ENCODE data around the gene TARP.

TARP gene

DNA sequence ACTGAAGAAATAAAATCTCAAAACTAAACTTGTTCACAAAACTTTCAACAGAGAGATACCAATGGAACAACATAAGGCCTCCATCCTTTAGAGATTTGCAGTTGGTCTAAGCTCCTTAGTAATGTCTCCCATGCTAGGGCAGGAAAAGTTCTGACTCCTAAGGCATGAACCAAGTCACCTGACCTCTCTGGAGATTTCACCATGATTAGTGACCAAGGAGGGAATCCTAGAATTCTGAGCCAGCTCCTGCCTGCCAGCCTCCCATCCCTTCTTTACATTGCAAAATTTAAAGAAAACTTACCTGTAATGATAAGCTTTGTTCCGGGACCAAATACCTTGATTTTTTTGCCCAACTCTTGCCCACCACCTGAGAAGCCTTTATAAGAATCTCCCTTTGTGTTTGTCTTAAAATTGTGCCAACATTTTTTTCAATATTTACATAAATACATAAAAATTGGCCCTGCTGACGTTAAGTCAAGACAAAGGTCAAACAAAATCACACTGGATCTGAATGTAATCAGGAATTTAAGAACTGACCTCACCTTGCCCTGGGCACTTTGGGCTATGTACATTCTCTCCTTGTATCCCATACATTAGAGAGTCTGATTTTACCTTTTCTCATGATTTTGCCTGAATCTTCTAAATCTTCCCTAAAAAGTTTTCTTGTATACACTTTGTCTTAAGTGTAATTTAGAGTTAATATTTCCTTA is at the start of gene TARP:
Gene TARP (minus strand): TSS at position 351 of the 710 bp plus-strand sequence.
- DNase-seq (ENCODE audit: low read depth) = no peak

DNA sequence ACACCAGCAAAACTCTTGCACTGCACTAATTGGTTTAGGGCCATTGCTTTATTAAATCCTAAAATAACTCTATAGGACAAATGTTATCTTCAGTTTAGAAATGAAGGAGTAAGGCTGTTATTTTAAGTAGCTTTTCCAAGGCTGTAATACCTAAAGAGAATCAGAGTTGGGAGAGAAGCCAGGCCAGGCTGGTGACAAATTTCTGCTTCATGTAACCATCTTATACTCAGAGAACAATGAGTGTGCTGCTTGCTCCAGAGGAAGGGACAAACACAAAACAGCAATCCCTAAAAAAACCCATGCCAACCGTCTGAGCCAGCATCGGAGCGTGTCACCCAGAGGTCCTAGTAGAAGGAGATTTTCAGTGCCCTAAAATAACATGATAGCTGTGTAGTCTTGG is 49.7 kb upstream of the TARP start:
- no peak for DNase-seq (ENCODE audit: low read depth)

DNA sequence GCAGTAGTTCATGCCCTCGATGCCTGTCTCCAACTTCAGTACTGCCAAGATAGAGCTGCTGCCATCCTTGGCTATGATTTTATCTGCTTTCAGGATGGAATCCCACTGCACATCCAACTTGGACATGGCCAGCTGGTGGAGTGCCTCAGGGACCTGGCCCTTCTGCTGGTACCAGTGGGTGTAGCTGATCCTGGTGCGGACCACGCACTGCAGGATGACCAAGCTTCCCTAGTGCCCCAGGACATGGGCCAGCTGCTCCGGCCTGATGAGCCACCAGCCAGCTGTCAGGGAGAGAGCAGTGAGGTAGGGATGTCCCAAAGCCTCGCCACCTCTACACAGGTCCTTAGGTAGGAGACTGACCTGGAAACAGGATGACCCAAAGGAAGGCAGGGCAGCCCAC is 49.0 kb upstream of the TARP start:
- DNase-seq (ENCODE audit: low read depth) = no peak

DNA sequence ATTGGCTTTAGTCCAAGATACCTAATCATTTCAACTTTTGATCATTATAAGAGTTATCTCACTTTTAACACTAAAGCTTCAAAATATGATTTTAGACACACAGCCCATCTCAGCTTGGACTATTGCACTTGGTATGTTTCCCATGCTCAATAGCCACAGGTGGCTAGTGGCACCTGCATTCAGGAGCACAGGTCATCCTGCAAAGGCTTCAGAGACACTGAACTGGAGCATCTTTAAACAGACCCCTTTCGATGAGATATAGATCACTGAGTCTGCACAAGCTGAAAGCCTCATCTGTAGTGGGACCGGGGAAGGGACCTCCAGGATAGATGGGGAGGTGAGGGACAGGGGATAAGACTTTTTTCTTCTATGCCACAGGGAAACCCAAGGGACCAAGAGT is 48.5 kb upstream of the TARP start:
- DNase-seq (ENCODE audit: low read depth) = no peak

DNA sequence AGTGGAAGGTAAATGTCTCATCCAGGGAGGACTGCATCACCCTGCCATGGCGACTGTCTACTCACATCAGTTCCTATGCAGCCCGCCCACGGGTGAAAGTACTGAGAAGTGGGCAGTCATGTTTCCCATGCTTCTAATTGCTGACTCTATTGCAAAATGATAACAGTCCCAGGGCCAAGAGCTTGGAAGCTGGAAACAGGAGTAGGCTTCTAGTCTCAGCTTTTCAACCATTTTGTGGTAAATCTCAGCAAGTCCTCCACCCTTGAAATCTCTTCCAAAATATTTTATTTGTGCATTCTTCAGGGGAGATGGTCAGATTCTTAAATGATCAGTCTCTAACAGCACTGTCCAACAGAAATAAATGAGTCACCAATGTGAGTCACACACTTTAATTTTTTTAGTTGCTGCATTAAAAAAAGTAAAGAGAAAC is 48.1 kb upstream of the TARP start:
- no peak for DNase-seq (ENCODE audit: low read depth)

DNA sequence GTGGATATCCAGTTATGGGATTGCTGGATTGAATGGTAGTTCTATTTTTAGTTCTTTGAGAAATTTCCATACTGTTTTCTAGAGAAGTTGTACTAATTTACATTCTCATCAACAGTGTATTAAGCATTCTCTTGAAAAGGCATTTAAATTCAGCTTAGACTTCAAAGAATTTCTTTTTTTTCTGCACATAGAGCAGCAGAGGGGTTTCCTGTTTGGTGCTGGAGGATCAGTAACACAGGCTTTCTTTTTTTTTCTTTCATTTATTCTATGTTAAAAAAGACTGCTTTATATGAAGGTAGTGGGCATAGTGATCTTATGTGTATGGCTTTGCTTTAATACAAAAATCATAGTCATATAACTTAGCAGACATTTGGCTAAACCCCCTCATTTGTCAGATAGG is 47.6 kb upstream of the TARP start:
- no peak for DNase-seq (ENCODE audit: low read depth)

DNA sequence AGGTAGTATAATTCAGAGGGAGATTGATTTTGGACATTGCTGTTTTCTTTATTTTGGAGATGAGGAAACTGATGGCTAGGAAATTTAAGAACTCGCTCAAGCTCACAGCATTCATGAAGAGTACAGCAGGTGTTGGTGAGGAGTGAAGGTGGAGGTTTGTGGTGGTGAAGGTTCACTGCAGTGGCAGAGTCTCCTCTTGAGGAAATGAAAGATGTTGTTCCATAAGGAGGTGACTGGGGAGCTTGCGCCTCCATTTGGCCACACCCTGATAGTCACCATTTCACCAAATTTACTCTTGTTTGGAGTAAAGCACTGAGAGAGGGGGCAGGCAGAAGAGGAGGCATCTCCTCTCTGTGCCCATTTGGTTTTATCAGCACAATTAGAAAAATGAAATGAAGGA is 46.4 kb upstream of the TARP start:
- no peak for DNase-seq (ENCODE audit: low read depth)

DNA sequence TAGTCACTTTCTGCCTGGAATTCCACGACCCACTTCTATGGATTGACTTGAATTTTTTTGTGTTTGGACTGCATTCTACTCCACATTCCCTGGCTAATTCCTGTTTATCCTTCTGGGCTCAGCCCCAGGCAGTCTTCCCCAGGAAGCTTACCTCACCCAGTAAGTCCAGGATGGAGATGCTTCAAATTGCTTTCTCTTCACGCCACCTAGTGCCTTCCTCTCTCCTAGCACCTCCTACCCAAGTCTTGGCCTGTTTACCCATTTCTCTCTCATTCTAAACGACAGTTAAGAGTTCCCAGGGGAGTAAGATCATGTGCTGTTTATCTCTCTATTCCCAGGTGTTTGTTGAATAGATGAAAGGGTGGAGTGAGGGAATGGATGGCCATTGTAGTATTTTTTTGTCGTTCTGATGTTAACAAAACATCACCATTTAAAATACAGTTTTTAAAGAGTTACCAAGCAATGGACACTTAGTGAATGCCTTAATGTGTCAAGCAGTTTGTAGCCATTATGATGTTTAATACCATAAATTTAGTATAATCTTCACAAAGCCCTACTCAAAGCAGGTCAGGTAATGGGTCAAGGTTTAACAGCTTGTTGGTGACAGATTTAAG is 45.5 kb upstream of the TARP start:
- no peak for DNase-seq (ENCODE audit: low read depth)

DNA sequence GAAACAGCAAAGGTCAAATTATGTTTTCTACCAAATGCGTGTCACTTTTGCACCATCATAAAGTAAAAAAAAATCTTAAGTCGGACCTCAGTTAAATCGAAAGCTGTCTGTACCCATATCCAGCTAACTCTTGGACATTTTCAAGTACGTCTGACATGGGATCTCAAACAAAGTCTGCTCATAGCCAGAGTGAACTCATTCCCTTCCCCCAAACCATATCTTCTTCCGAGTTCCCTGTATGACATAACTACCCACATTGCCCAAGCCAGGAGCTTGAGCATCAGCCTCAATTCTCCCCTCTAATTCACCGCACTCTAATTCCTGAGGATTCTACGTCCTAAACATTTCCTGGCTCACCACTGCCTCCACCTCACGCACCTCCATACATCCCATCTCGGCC is 44.8 kb upstream of the TARP start:
- no peak for DNase-seq (ENCODE audit: low read depth)

DNA sequence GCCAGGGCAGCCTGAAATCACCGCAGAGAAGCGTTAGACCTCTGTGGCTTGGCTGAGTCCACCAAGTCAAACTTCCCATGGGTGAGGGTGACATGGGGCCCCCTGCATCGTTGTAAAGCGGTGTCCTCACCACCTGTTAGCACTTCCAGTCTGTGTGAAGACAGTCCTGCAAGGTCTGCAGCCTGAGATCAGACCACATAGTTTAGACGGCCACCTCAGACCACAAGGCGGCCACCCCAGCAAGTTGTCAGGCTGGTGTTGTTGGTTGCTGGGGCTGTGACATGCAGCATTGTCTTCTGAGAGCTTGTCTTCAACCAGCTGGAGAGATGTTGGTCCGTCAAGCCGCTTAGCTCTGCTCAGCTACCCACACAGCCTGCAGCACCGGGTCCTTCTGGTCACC is 44.1 kb upstream of the TARP start:
- DNase-seq (ENCODE audit: low read depth) = no peak

DNA sequence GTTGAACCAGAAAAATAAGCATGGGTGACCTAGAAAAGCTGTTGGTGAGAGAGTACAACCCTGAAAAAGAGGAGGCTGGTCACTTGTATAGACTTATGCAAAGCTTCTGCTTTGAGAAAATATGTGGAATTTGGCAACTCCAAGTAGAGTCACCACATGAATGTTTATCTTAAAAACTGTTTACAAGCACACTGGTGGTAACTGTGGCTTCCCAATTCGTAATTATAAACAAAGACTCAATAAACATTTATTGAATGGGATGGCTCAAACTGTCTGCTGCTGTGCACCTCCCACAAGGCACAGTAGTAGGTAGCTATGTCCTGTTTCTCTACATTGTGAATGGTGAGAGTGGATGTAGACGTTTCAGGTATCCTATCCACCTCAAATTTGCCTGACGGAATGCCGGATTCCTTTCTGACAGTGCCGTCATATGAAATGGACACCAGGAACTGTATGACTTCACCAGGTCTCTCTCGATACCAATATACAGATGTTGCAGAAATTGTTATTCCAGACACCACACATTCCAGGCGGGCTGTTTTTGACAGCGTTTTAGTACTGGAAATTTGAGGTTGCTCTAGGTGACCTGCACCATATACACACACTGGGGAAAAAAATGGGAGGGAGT is 43.4 kb upstream of the TARP start:
- no peak for DNase-seq (ENCODE audit: low read depth)

DNA sequence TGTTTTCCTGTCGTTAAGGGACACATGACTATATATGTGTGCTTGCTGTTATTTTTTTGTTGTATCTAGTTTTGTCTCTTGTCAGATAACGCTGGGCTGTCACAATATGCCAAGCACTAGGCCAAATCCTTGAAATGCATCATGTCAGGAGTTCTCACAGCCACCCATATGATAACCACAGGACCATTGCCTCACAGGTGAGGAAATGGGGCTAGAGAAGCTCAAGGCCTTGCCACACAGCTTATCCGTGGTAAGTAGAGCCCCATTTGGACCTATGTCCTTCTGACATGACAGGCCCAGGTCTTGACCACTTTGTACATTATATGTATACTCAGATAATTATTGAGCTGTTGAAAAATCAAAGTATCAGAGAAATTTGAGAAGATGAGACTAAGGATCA is 42.0 kb upstream of the TARP start:
- no peak for DNase-seq (ENCODE audit: low read depth)

DNA sequence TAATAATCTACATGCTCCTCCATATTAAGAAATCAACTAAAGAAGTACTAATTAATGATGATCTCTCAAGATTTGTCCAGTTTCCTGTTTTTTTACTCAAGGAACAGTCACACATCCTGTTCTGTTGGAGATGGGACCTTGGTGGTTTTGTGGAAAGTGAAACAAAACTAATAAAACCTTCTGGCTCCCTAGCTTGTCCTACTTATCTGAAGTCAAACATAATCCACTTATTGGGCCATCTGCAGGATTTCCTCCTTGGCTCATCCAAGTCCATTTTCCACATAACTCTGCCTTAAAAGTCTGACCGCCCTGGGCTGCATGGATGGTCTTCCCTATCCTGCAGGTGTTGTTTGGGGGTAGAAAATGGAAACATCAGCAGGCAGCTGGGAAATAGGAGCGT is 39.4 kb upstream of the TARP start:
- DNase-seq (ENCODE audit: low read depth) = no peak

DNA sequence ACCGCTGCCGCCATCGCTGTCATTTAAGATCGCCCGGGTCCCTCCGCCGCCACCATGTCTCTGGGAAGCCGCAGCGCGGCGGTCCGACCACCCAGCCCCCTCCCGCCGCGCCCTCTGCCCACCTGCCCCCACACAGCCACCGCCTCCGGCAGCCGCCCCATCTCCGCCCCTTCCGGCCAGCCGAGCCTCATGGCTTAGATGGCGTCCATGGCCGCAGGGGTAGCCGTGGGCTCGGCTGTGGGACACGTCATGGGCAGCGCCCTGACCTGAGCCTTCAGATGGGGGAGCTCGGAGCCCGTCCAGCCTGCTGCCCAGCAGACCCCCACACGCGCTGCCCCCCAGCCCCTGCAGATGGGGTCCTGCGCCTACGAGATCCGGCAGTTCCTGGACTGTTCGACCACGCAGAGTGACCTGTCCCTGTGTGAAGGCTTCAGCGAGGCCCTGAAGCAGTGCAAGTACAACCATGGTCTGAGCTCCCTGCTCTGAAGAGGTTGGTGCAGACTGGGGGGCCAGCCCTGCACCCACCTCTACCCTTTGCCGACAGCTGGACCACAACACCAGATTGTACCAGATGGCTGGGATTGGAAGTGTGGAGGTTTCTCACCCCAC is 38.0 kb upstream of the TARP start:
- DNase-seq (ENCODE audit: low read depth) = no peak

DNA sequence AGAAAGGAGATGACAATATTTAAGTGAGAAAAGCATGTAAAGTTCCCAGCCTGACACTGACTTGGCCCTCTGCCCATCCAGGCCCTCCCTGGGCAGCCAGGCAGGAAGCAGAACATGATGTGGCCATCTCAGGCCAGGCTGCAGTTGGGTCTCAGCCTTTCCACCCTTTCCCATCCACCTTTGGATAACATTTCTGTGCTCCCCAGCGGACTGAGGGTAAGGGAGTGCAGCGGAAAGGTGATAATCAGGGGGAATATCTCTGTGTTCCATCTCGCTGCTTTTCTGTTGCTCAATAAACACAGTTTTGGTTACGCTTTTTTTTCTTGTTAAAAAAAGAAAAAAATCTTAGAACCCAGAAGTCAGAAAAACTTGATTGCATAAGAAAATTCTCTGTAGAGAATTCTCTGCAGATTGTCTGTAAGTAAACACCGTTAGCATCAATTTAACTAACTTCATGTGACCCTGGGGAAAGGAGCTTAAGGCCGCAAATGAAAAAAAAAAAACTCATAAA is 37.2 kb upstream of the TARP start:
- DNase-seq (ENCODE audit: low read depth) = no peak

DNA sequence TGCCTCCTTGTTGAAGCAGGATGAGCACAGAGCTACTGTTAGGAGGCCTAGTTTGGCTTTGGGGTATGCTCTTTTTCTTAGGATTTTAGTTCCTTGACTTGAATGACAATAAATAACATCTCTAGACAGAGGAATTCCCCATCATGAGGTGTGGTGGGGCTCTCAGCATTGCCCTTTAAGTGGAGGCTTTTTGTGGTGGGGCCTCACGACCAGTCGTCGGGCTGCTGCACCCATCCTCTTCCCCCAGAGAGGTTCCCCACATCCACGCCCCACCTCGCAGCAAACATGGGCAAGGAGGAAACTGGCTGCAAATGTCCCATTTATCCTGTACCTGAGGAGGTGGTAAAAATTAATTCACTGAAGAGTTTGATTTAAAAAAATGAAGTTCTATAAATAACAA is 36.1 kb upstream of the TARP start:
- DNase-seq (ENCODE audit: low read depth) = no peak

DNA sequence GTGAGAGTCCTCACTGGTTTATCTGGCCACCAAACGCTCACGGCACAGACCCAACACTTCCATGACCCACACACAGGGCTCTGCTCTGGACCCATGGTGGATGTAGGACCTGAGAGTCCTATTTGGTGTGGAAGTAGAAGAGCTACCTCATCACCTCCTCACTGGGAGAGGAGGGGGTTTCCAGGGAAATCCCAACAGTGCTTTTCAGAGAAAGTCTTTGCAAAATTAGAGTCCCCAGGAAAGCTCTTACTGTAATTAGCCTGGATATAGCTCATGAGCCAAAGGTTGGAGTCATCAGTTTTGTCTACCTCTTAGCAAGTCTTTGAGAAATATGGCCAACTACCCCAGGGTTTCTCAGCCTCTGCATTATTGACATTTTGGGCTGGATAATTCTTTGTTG is 34.7 kb upstream of the TARP start:
- DNase-seq (ENCODE audit: low read depth) = no peak

DNA sequence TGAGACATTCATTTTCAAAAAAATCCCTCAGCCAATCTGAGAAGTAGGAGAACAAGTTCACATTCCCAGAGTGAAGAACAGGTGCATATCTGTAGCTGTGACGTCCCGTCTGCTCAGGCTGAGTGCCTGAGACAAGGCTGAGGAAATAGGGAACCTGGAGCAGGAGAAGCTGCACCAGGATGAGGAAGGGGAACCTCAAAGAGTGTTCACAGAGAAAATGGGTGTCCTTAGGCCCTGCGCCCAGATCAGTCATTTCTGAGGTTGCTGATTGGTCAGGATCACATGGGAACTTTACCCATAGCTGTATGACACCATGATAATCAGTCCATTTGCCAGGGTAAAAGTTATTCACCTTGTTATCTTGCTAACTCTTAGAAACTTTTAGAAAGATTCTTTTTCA is 34.2 kb upstream of the TARP start:
- DNase-seq (ENCODE audit: low read depth) = no peak

DNA sequence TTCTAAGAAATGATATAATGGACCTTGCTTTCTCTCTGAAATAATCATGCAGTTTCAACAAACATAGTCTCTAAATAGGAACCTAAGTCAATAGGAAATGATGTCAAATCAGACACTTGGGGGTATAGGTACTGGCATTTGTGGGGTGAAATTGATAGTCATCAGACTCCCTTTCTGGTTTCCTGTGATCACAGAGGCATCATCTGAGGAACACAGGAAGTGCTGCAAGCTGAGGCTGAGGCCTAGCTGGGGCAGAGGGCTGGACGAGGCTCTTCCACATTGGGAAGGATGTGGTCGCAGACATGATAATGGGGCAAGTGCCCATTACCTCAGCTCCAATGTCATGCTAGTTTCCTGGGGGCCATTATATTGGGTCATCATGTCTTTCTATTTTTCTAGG is 33.5 kb upstream of the TARP start:
- no peak for DNase-seq (ENCODE audit: low read depth)

DNA sequence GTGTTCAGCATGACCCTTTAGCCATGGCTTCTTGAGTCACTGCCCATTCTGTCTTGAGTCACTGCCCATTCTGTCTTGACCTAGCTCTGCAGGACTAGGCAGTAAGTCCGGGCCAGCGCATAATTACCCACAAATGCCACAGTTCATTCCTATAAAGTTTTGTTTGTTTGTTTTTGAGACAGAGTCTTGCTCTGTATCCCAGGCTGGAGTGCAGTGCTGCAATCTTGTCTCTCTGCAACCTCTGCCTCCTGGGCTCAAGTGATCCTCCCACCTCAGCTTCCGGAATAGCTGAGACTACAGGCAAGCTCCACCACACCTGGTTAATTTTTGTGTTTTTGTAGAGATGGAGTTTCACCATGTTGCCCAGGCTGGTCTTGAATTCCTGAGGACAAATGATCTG is 32.7 kb upstream of the TARP start:
- no peak for DNase-seq (ENCODE audit: low read depth)

DNA sequence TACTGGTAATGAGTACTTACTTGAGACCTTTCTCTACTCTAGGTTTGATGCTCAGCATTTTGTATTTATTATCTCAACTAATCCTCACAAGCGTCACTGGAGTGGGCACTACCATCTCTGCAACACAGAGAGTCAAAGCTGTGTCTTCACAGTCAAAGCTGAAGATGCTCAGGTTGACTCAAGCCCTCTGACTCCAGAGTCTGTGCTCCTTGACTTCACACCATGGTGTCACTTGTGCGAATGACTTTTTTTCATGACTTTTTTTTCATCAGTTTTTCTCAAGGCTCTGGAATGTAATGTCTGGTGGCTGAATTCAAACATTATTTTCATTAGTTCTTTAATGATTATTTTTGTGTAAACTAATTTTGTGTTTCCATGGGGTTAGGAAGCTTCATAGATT is 30.4 kb upstream of the TARP start:
- no peak for DNase-seq (ENCODE audit: low read depth)

DNA sequence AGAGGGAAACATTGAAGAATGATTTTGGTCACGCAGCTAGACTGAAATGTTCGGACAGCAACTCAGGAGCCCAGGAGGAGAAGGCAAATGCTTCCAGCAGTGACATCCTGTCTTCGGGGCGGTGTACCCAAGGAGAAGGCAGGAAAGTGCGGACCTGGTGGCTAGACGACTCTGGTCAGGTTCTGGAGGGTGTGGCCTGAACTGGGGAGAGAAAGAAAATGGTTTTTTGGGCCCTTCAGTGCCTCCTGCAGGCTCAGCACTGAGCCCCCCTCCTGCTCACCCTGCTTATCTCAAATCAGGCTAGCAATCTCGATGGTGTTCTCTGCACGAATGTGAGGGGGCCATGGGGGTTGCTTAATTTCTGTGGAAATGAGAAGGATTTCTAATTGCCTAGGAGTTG is 26.7 kb upstream of the TARP start:
- DNase-seq (ENCODE audit: low read depth) = no peak

DNA sequence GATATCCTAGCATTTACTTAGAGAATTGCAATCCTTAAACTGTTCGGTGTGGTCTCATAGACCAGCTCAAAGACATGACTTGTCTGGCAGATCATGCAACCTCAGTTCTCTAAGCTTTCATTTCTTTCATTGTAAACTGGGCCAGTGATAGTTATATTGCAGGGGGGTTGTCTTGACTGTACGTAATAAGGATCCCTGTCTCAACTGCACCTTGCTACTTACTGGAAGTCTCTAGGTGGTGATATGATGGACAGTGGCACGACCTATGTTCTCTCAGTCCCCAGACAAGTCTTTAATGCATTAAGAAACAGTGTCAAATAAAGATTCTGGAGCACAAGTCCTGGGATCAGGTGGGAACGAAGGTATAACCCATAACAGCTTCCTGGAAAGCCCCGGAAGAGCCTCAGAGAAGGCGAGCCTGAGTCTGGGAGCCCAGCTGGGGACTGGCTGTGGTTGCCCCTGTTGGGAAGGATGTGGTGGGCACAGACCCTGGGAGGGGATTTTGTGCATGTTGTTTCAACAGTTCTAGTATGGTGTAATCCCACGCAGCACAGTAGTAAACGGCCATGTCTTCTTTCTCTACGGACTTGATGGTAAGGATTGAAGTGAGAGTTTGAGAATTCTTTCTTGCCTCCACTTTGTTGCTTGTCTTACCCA is 26.0 kb upstream of the TARP start:
- DNase-seq (ENCODE audit: low read depth) = no peak
